Activated T-helper 1 cell treated with anti-CD3 and anti-CD28 coated beads, Interleukin-12 subunit alpha, Interleukin-12 subunit beta, Interleukin-2, Interleukin-4 antibody, amounts not matched to agents 30 ng/mL and 10 ng/mL and 1 ng/mL, durations not matched to agents 14 hours and 24 hours and 36 hours (primary cell): ENCODE results near the gene CDH1. TPM values are rescaled to one million over a fixed set of nuclear protein-coding genes. Genes with fewer than 3 reads are reported as not detected.

ENCODE experiments used
- DNase-seq: peaks from one replicate; pipeline ENCODE4 v3.0.0; 2021; ENCODE audit warnings: low spot score
- H3K27ac Mint-ChIP-seq: one replicate; pipeline ENCODE4 v1.8.0; 2021; ENCODE audit warnings: mild to moderate bottlenecking, mixed read lengths
- H3K27me3 Mint-ChIP-seq: one replicate; pipeline ENCODE4 v1.8.0; 2022; ENCODE audit warnings: mild to moderate bottlenecking, moderate library complexity, mixed read lengths; ENCODE audit not compliant: insufficient read depth
- H3K36me3 Mint-ChIP-seq: one replicate; pipeline ENCODE4 v1.8.0; 2021; ENCODE audit warnings: low read depth, mixed read lengths
- H3K4me1 Mint-ChIP-seq: one replicate; pipeline ENCODE4 v1.8.0; 2021; ENCODE audit warnings: low read depth, mixed read lengths
- H3K4me3 Mint-ChIP-seq: one replicate; pipeline ENCODE4 v1.8.0; 2021; ENCODE audit warnings: mild to moderate bottlenecking, moderate library complexity, mixed read lengths
- H3K9me3 Mint-ChIP-seq: one replicate; pipeline ENCODE4 v1.8.0; 2021; ENCODE audit warnings: mixed read lengths
- intact Hi-C: fragments of 100-400 bp; cut with micrococcal nuclease; formaldehyde crosslinking; loops from one replicate; pipeline ENCODE4 v1.15.1; 2024
- total RNA-seq: library from RNA; stranded (reverse); gene quantifications from 2 replicates; pipeline ENCODE4 v1.2.3, GENCODE V29; 2022

CDH1 gene
- total RNA-seq, 1 donor from 2014 or later = 2.2 TPM

DNA sequence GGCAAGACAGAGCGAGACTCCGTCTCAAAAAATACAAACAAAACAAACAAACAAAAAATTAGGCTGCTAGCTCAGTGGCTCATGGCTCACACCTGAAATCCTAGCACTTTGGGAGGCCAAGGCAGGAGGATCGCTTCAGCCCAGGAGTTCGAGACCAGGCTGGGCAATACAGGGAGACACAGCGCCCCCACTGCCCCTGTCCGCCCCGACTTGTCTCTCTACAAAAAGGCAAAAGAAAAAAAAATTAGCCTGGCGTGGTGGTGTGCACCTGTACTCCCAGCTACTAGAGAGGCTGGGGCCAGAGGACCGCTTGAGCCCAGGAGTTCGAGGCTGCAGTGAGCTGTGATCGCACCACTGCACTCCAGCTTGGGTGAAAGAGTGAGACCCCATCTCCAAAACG is 531 bp upstream of the CDH1 start:
- Mint-ChIP-seq H3K4me3 (peak overlapping the region; percentile 56), H3K27ac (peak overlapping the region; percentile 65), H3K9me3 (no peaks in the 10 kb centered on the region), H3K4me1 (peaks cover 7% of the 10 kb centered on the region), H3K27me3 (peaks cover 39% of the 10 kb centered on the region), H3K36me3 (peaks cover 1% of the 10 kb centered on the region)
- intact Hi-C loops = loop anchor here (2.0 kb wide), 1 partner anchor 16 kb away; no protein-coding TSS in a partner anchor
- no peak for DNase-seq

DNA sequence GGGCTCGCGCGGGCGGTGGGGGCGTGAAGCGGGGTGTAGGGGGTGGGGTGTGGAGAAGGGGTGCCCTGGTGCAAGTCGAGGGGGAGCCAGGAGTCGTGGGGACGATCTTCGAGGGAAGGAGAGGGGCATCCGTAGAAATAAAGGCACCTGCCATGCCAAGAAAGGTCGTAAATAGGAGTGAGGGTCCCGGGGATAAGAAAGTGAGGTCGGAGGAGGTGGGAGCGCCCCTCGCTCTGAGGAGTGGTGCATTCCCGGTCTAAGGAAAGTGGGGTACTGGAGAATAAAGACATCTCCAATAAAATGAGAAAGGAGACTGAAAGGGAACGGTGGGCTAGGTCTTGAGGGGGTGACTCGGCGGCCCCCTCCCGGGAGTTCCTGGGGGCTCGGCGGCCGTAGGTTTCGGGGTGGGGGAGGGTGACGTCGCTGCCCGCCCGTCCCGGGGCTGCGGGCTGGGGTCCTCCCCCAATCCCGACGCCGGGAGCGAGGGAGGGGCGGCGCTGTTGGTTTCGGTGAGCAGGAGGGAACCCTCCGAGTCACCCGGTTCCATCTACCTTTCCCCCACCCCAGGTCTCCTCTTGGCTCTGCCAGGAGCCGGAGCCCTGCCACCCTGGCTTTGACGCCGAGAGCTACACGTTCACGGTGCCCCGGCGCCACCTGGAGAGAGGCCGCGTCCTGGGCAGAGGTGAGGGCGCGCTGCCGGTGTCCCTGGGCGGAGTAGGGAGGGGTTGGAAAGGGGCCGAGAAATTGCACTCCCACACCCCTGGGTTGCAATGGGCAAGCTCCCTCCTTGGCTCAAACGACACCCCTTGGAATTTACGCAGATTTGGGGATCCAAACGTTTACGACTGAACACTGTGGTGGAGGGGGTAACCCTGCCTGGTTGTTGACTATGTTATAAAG is 888 bp downstream of the CDH1 start:
- Mint-ChIP-seq H3K4me3 (peak overlapping the region; percentile 70), H3K27ac (no peak overlapping the region), H3K9me3 (no peaks in the 10 kb centered on the region), H3K4me1 (peaks cover 7% of the 10 kb centered on the region), H3K27me3 (peaks cover 29% of the 10 kb centered on the region), H3K36me3 (peaks cover 1% of the 10 kb centered on the region)
- no peak for DNase-seq
- intact Hi-C loops = loop anchor here (2.0 kb wide), 1 partner anchor 17 kb away; no protein-coding TSS in a partner anchor

- H3K4me3 Mint-ChIP-seq = no peak overlapping the region
- H3K27me3 Mint-ChIP-seq = peaks cover 25% of the 10 kb centered on the region
- peaks cover 1% of the 10 kb centered on the region for H3K36me3 Mint-ChIP-seq
- DNase-seq = no peak
- no peaks in the 10 kb centered on the region for H3K9me3 Mint-ChIP-seq
- intact Hi-C loops = loop anchor here (2.0 kb wide), 1 partner anchor 17 kb away; no protein-coding TSS in a partner anchor
- no peak overlapping the region for H3K27ac Mint-ChIP-seq
- peaks cover 7% of the 10 kb centered on the region for H3K4me1 Mint-ChIP-seq
Observed at GRCh38 chr16:68739964-68740627, 3.0 kb downstream of the CDH1 start.

DNA sequence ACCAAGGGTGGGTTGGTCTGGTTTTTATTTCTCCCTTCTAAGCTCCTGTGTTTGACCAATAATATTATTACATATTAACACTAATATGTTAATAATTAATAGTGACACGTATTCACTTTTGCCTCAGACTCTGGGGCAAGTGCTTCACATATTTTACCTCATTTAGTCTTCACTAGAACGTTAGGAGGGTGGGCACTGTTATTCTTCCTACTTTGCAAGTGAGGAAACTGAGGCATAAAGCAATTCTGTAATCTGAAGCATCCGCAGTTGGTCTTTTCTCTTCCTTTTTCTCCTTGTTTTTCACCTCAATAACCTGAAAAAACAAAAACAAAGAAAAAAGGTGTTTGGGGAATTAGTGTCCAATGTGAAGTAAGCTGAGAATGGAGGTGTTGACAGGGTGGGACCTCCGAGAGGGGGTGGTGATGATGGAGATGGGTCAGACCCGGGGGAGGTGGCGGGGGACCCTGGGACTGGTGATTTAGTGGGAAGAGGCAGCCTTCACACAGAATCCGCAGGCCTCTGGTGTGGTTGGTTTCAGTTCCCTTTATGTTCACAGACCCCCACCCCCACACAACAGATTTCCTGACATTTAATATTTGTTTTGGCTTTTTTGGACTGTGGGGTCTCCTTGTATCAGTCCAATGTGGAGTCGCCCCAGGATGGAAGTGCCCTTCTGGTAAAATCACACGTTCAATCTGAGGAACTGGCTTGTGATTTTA is 3.7 kb downstream of the CDH1 start:
- no peak overlapping the region for H3K4me3 Mint-ChIP-seq
- no peak for DNase-seq
- H3K27me3 Mint-ChIP-seq = peaks cover 25% of the 10 kb centered on the region
- no peaks in the 10 kb centered on the region for H3K9me3 Mint-ChIP-seq
- peaks cover 7% of the 10 kb centered on the region for H3K4me1 Mint-ChIP-seq
- intact Hi-C loops = loop anchor here (2.0 kb wide), 1 partner anchor 16 kb away; no protein-coding TSS in a partner anchor
- no peak overlapping the region for H3K27ac Mint-ChIP-seq
- peaks cover 1% of the 10 kb centered on the region for H3K36me3 Mint-ChIP-seq

DNA sequence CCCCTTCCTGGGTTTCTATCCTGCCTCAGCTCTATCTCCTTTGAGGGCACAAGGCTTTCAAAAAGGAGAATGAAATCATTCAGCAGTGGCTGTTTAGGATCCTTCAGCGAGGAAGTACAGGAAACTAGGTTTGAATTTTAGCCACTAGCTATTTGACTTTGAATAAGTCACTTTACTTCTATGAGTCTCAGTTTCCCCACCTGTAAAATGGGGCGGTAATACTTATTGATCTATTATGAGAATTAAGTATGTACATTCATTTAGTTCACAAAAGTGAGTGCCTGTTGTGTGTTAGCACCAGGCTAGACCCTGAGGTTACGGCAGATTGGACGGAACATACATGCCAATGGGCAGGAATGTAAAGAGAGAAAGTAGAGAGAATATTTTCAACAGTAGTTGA is 6.6 kb downstream of the CDH1 start:
- Mint-ChIP-seq H3K4me3 (no peak overlapping the region), H3K9me3 (no peaks in the 10 kb centered on the region), H3K27me3 (peaks cover 5% of the 10 kb centered on the region), H3K36me3 (no peaks in the 10 kb centered on the region), H3K4me1 (peaks cover 7% of the 10 kb centered on the region), H3K27ac (no peak overlapping the region)
- no peak for DNase-seq
- intact Hi-C loops = no loop called here

DNA sequence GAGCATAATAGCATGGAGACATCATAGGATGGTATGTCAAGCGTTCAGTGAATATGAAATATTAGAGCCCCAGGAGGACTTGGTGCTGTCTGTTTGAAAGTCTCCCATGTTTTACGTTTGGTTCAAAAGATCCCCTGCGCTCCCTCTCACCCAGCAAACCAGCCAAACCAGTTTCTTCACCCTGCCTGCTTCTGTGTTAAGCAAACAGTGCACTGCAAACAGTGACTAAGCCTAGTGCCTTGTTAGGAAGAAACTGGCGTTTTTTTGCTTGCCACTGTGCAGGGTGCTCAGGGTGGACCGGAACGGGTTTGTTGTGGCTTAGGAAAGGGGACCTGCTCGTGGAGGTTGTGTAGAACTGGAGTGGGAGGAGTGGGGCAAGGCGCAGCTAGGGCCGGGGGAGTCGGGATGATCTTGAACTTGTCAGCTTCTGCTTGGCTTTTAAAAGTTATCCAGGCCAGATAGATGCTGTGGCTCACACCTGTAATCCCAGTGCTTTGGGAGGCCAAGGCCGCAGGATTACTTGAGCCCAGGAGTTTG is 7.7 kb downstream of the CDH1 start:
- intact Hi-C loops = no loop called here
- H3K27ac Mint-ChIP-seq = no peak overlapping the region
- H3K27me3 Mint-ChIP-seq = peaks cover 5% of the 10 kb centered on the region
- H3K9me3 Mint-ChIP-seq = no peaks in the 10 kb centered on the region
- H3K4me1 Mint-ChIP-seq = peaks cover 6% of the 10 kb centered on the region
- no peaks in the 10 kb centered on the region for H3K36me3 Mint-ChIP-seq
- no peak for DNase-seq
- no peak overlapping the region for H3K4me3 Mint-ChIP-seq

GRCh38 chr16:68746951-68747350 is 9.9 kb downstream of the CDH1 start:
- H3K9me3 Mint-ChIP-seq = no peaks in the 10 kb centered on the region
- H3K4me3 Mint-ChIP-seq = no peak overlapping the region
- intact Hi-C loops = no loop called here
- no peak overlapping the region for H3K27ac Mint-ChIP-seq
- H3K27me3 Mint-ChIP-seq = peaks cover 5% of the 10 kb centered on the region
- no peaks in the 10 kb centered on the region for H3K4me1 Mint-ChIP-seq
- DNase-seq = no peak
- H3K36me3 Mint-ChIP-seq = no peaks in the 10 kb centered on the region

DNA sequence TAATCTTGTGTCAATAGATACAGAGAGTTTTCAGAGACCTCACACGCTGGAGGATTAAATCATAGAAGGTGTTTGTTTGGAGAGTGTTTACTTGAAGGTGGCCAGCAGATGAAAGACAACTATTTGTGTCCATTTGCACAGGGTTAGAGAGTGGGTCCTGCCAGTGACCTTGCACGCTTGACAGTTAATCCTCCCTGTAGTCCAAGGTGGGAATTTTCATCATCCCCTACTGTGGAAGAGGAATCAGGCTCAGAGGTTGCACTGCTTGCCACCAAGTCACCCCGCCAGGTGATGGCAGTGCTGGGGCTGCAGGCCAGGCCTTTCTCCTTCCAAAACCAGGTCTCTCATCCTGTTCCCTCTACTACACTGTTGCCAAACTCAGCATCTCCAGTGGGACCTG is 12.3 kb downstream of the CDH1 start:
- Mint-ChIP-seq H3K36me3 (no peaks in the 10 kb centered on the region), H3K4me3 (no peak overlapping the region), H3K9me3 (no peaks in the 10 kb centered on the region), H3K27me3 (peaks cover 2% of the 10 kb centered on the region), H3K4me1 (peaks cover 13% of the 10 kb centered on the region), H3K27ac (no peak overlapping the region)
- no peak for DNase-seq
- intact Hi-C loops = no loop called here

DNA sequence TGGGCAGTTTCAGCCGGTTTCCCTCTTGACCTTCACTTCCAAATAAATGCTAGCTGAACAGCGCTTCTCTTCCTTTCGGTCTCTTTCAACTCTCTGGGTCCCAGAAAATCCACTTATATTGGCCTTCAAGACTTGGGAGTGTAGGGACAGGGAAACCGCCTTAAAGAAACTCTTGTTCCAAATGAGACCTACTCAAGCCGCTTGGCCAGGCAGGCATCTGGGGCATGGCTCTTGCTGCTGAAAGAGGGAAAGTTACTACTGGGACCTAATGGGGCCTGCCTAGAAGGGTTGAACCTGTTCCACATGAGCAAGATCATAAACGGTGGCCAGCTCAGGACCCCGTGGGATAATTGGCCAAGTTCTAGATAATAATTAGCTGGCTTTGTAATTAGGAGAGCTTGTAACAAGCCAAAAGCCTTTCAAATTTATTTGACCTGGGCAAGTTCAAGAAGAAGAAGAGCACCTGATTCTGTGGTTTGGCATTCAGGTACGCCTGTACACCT is 13.2 kb downstream of the CDH1 start:
- intact Hi-C loops = loop anchor here (5.0 to 10.0 kb wide), 3 partner anchors 52 to 815 kb away; partner anchors contain the start of genes NFAT5 and SLC7A6
- no peaks in the 10 kb centered on the region for H3K36me3 Mint-ChIP-seq
- no peaks in the 10 kb centered on the region for H3K9me3 Mint-ChIP-seq
- no peak for DNase-seq
- H3K27ac Mint-ChIP-seq = no peak overlapping the region
- peaks cover 19% of the 10 kb centered on the region for H3K4me1 Mint-ChIP-seq
- peaks cover 2% of the 10 kb centered on the region for H3K27me3 Mint-ChIP-seq
- no peak overlapping the region for H3K4me3 Mint-ChIP-seq

- Mint-ChIP-seq H3K27ac (no peak overlapping the region), H3K4me3 (no peak overlapping the region), H3K4me1 (peaks cover 28% of the 10 kb centered on the region), H3K27me3 (peaks cover 2% of the 10 kb centered on the region), H3K36me3 (no peaks in the 10 kb centered on the region), H3K9me3 (no peaks in the 10 kb centered on the region)
- no peak for DNase-seq
- intact Hi-C loops = loop anchor here (5.0 to 10.0 kb wide), 3 partner anchors 51 to 814 kb away; partner anchors contain the start of genes NFAT5 and SLC7A6
Observed at GRCh38 chr16:68751160-68751559, 14.1 kb downstream of the CDH1 start.

GRCh38 chr16:68752602-68753001 is 15.5 kb downstream of the CDH1 start:
- intact Hi-C loops = loop anchor here (1.0 to 10.0 kb wide), 6 partner anchors 12 to 812 kb away; partner anchors contain the start of genes NFAT5 and SLC7A6
- no peaks in the 10 kb centered on the region for H3K9me3 Mint-ChIP-seq
- peak; percentile 20 for DNase-seq
- H3K27ac Mint-ChIP-seq = peak overlapping the region; percentile 86
- peaks cover 42% of the 10 kb centered on the region for H3K4me1 Mint-ChIP-seq
- H3K27me3 Mint-ChIP-seq = peaks cover 2% of the 10 kb centered on the region
- H3K36me3 Mint-ChIP-seq = no peaks in the 10 kb centered on the region
- peak overlapping the region; percentile 52 for H3K4me3 Mint-ChIP-seq
